ENCODE data around the gene DMC1.
A peak's percentile ranks its signal among the peaks of the same experiment; 100 is the strongest.
"Not testable (repeated sequence)": the region's sequence is repeated elsewhere in the genome, so short reads cannot be mapped to it uniquely, and the experiment has no call there.

DMC1 gene

GRCh38 chr22:38569972-38570778 is at the start of gene DMC1:
Gene DMC1 (minus strand): TSS chr22:38570183. CDS start chr22:38568256, 1,927 bp downstream.
- peak; percentile 98 for DNase-seq (ENCODE audit: low read depth)

GRCh38 chr22:38618682-38619081 is 48.7 kb upstream of the DMC1 start:
- no peak for DNase-seq (ENCODE audit: low read depth)

GRCh38 chr22:38618258-38618657 is 48.3 kb upstream of the DMC1 start:
- no peak for DNase-seq (ENCODE audit: low read depth)

- not testable (repeated sequence) for DNase-seq (ENCODE audit: low read depth)
Measured at GRCh38 chr22:38615064-38615405, 45.1 kb upstream of the DMC1 start.

- DNase-seq (ENCODE audit: low read depth) = no peak
Measured at GRCh38 chr22:38614332-38615063, 44.5 kb upstream of the DMC1 start.

GRCh38 chr22:38613588-38613987 is 43.6 kb upstream of the DMC1 start:
- no peak for DNase-seq (ENCODE audit: low read depth)

GRCh38 chr22:38612217-38613006 is 42.4 kb upstream of the DMC1 start:
- no peak for DNase-seq (ENCODE audit: low read depth)

- DNase-seq (ENCODE audit: low read depth) = no peak
Measured at GRCh38 chr22:38611559-38611958, 41.6 kb upstream of the DMC1 start.

- no peak for DNase-seq (ENCODE audit: low read depth)
Measured at GRCh38 chr22:38610234-38610633, 40.3 kb upstream of the DMC1 start.

- no peak for DNase-seq (ENCODE audit: low read depth)
Measured at GRCh38 chr22:38608992-38609750, 39.2 kb upstream of the DMC1 start.

- DNase-seq (ENCODE audit: low read depth) = no peak
Measured at GRCh38 chr22:38607680-38608079, 37.7 kb upstream of the DMC1 start.

- no peak for DNase-seq (ENCODE audit: low read depth)
Measured at GRCh38 chr22:38602166-38602565, 32.2 kb upstream of the DMC1 start.

GRCh38 chr22:38601221-38601764 is 31.3 kb upstream of the DMC1 start:
- no peak for DNase-seq (ENCODE audit: low read depth)

GRCh38 chr22:38599466-38599865 is 29.5 kb upstream of the DMC1 start:
- no peak for DNase-seq (ENCODE audit: low read depth)

- DNase-seq (ENCODE audit: low read depth) = not testable (repeated sequence)
Measured at GRCh38 chr22:38582923-38583322, 12.9 kb upstream of the DMC1 start.

GRCh38 chr22:38578505-38578904 is 8.5 kb upstream of the DMC1 start:
- DNase-seq (ENCODE audit: low read depth) = no peak

GRCh38 chr22:38572065-38572464 is 2.1 kb upstream of the DMC1 start:
- no peak for DNase-seq (ENCODE audit: low read depth)

- peak; percentile 26 for DNase-seq (ENCODE audit: low read depth)
Measured at GRCh38 chr22:38570779-38571364, 889 bp upstream of the DMC1 start.

GRCh38 chr22:38569181-38569971 is 607 bp downstream of the DMC1 start:
- DNase-seq (ENCODE audit: low read depth) = peak; percentile 11

- no peak for DNase-seq (ENCODE audit: low read depth)
Measured at GRCh38 chr22:38567531-38568285, 2.3 kb downstream of the DMC1 start.

Data from activated T-cell treated with anti-CD3 and anti-CD28 coated beads for 48 hours (primary cell).